ENCODE data around the gene PTH2R.

DNA sequence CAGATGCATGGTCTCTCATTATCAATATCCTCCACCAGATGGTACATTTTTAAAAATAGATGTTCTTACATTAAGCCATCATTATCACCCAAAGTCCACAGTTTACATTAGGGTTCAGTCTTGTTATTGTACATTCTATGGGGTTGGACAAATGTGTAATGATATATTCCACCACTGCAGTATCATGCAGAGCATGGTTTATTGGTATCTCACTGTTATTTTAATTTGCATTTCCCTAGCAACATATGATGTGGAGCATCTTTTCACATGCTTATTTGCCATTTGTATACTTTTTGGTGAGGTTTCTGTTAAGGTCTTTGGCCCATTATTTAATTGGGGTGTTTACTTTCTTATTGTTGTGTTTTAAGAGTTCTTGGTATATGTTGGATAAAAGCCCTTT, 95.7 kb downstream of the PTH2R start:
- TF ChIP-seq ZSCAN5A (CRISPR knock-in tag; IDR thresholded peaks at IDR 0.05; ENCODE audit: borderline replicate concordance) (no peak), POLR2A (IDR thresholded peaks at IDR 0.05; ENCODE audit: insufficient read depth in 1 of 2, low read depth in 2 of 2, low read length in 2 of 2) (no peak), CTCF (CRISPR knock-in tag; IDR thresholded peaks at IDR 0.05) (no peak), ZNF407 (CRISPR knock-in tag; IDR thresholded peaks at IDR 0.05; ENCODE audit: not compliant biosample characterization) (no peak), USF2 (IDR thresholded peaks at IDR 0.05; ENCODE audit: low read depth, low read length) (no peak), USF2 (CRISPR knock-in tag; IDR thresholded peaks at IDR 0.05; ENCODE audit: borderline replicate concordance) (no peak), SP2 (CRISPR knock-in tag; IDR thresholded peaks at IDR 0.05) (no peak), KAT2B (IDR thresholded peaks at IDR 0.05; ENCODE audit: borderline replicate concordance, low read depth, low read length) (no peak)

Data from HepG2 (cell line).